ENCODE measurements around the gene LCN6. TPM values are rescaled to one million over a fixed set of nuclear protein-coding genes. Genes with fewer than 3 reads are reported as not detected.

LCN6 gene
- total and polyA plus RNA-seq, 2 of the 13 experiments (the other 11 are each of a cell fraction or from before 2014, with no cell fraction given), result not detected

GRCh38 chr9:136697821-136698526 is 50.4 kb downstream of the LCN6 start (continued):
- TF ChIP-seq IKZF5 (CRISPR knock-in tag; IDR thresholded peaks at IDR 0.05) (no peak; the same call in 1 of the 2 replicates), DPF2 (CRISPR knock-in tag; IDR thresholded peaks at IDR 0.05; ENCODE audit: borderline replicate concordance, low read depth) (peak; percentile 35; the same call in 1 of the 2 replicates), MTF2 (CRISPR knock-in tag; IDR thresholded peaks at IDR 0.05; ENCODE audit: borderline replicate concordance) (no peak), DNMT3B (CRISPR knock-in tag; conservative IDR thresholded peaks at IDR 0.05) (no peak), BHLHE40 (IDR thresholded peaks at IDR 0.05; ENCODE audit: low read length) (no peak), ZNF709 (CRISPR knock-in tag; IDR thresholded peaks at IDR 0.05) (no peak), REXO4 (CRISPR knock-in tag; IDR thresholded peaks at IDR 0.05; ENCODE audit: borderline replicate concordance) (no peak), DNMT1 (CRISPR knock-in tag; IDR thresholded peaks at IDR 0.05) (no peak), SIX4 (CRISPR knock-in tag; IDR thresholded peaks at IDR 0.05) (no peak; the same call in 1 of the 2 replicates), CHD4 (IDR thresholded peaks at IDR 0.05; ENCODE audit: borderline replicate concordance, low read length) (0 out of 2 replicates have a peak, but pooled peaks have one; percentile 70), CSRNP1 (CRISPR knock-in tag; IDR thresholded peaks at IDR 0.05) (no peak), SCMH1 (CRISPR knock-in tag; IDR thresholded peaks at IDR 0.05; ENCODE audit: borderline replicate concordance) (no peak), ZNF570 (CRISPR knock-in tag; IDR thresholded peaks at IDR 0.05; ENCODE audit: borderline replicate concordance) (no peak), HNRNPK (IDR thresholded peaks at IDR 0.05; ENCODE audit: low read depth, low read length, poor library complexity, severe bottlenecking) (no peak), THAP9 (CRISPR knock-in tag; IDR thresholded peaks at IDR 0.05; ENCODE audit: borderline replicate concordance) (no peak), ZXDC (CRISPR knock-in tag; IDR thresholded peaks at IDR 0.05) (no peak), ZNF576 (CRISPR knock-in tag; IDR thresholded peaks at IDR 0.05) (no peak), GATAD1 (CRISPR knock-in tag; IDR thresholded peaks at IDR 0.05) (no peak; the same call in 1 of the 2 replicates), PAX8 (CRISPR knock-in tag; IDR thresholded peaks at IDR 0.05; ENCODE audit: borderline replicate concordance) (no peak), ZNF746 (CRISPR knock-in tag; IDR thresholded peaks at IDR 0.05) (no peak; the same call in 1 of the 2 replicates), MATR3 (CRISPR knock-in tag; IDR thresholded peaks at IDR 0.05) (no peak)
